Measurements from ENCODE around the gene HSF4.
A peak's percentile ranks its signal among the peaks of the same experiment; 100 is the strongest.

The HSF4 gene

GRCh38 chr16:67190041-67190440 lies 25.5 kb downstream of the HSF4 start, which contains the start of gene EXOC3L1:
EXOC3L1 (minus strand) TSS chr16:67190136; CDS start chr16:67189676, 460 bp downstream.
- no peak within 1 kb of the TSS for H3K9ac ChIP-seq (ENCODE audit: low read length)
- H3K9me3 ChIP-seq (ENCODE audit: control insufficient read depth, low read length) = no peaks in the 10 kb centered on the region
- H3K4me1 ChIP-seq (ENCODE audit: control insufficient read depth, insufficient read depth, low read length) = peaks cover 24% of the 10 kb centered on the region
- H3K27me3 ChIP-seq (replicated peaks; ENCODE audit: control insufficient read depth, insufficient read depth, low read length) = no peaks in the 10 kb centered on the region
- peaks cover 15% of the 10 kb centered on the region for H3K36me3 ChIP-seq (ENCODE audit: control insufficient read depth, insufficient read depth, low read length, severe bottlenecking)
- no peak within 1 kb of the TSS for H3K4me3 ChIP-seq (ENCODE audit: low read length)
- no peak for DNase-seq (ENCODE audit: low read depth)

GRCh38 chr16:67190448-67191399 lies 26.2 kb downstream of the HSF4 start:
- Histone ChIP-seq H3K9me3 (ENCODE audit: control insufficient read depth, low read length) (no peaks in the 10 kb centered on the region), H3K4me1 (ENCODE audit: control insufficient read depth, insufficient read depth, low read length) (peaks cover 19% of the 10 kb centered on the region), H3K9ac (ENCODE audit: low read length) (no peak overlapping the region), H3K4me3 (ENCODE audit: low read length) (no peak overlapping the region), H3K36me3 (ENCODE audit: control insufficient read depth, insufficient read depth, low read length, severe bottlenecking) (peaks cover 21% of the 10 kb centered on the region), H3K27me3 (replicated peaks; ENCODE audit: control insufficient read depth, insufficient read depth, low read length) (no peaks in the 10 kb centered on the region)
- no peak for DNase-seq (ENCODE audit: low read depth)

- no peaks in the 10 kb centered on the region for H3K9me3 ChIP-seq (ENCODE audit: control insufficient read depth, low read length)
- H3K27me3 ChIP-seq (replicated peaks; ENCODE audit: control insufficient read depth, insufficient read depth, low read length) = no peaks in the 10 kb centered on the region
- no peak for DNase-seq (ENCODE audit: low read depth)
- H3K4me1 ChIP-seq (ENCODE audit: control insufficient read depth, insufficient read depth, low read length) = peaks cover 17% of the 10 kb centered on the region
- H3K36me3 ChIP-seq (ENCODE audit: control insufficient read depth, insufficient read depth, low read length, severe bottlenecking) = peaks cover 29% of the 10 kb centered on the region
- H3K4me3 ChIP-seq (ENCODE audit: low read length) = peak overlapping the region; percentile 98
- H3K9ac ChIP-seq (ENCODE audit: low read length) = peak overlapping the region; percentile 99
These were observed 27.0 kb downstream of the HSF4 start for GRCh38 chr16:67191411-67191994.

GRCh38 chr16:67191995-67192681 lies 27.6 kb downstream of the HSF4 start, which contains the start of gene E2F4:
E2F4 (plus strand) TSS chr16:67192155; CDS start chr16:67192228, 73 bp downstream.
- peaks cover 17% of the 10 kb centered on the region for H3K4me1 ChIP-seq (ENCODE audit: control insufficient read depth, insufficient read depth, low read length)

GRCh38 chr16:67192781-67193361 lies 28.3 kb downstream of the HSF4 start:
- Histone ChIP-seq H3K27me3 (replicated peaks; ENCODE audit: control insufficient read depth, insufficient read depth, low read length) (no peaks in the 10 kb centered on the region), H3K9ac (ENCODE audit: low read length) (peak overlapping the region; percentile 99), H3K36me3 (ENCODE audit: control insufficient read depth, insufficient read depth, low read length, severe bottlenecking) (peaks cover 43% of the 10 kb centered on the region), H3K4me3 (ENCODE audit: low read length) (peak overlapping the region; percentile 98), H3K4me1 (ENCODE audit: control insufficient read depth, insufficient read depth, low read length) (peaks cover 21% of the 10 kb centered on the region), H3K9me3 (ENCODE audit: control insufficient read depth, low read length) (no peaks in the 10 kb centered on the region)
- DNase-seq (ENCODE audit: low read depth) = no peak

More at GRCh38 chr16:67191995-67192681, 27.6 kb downstream of the HSF4 start, which contains the start of gene E2F4:
- peaks cover 36% of the 10 kb centered on the region for H3K36me3 ChIP-seq (ENCODE audit: control insufficient read depth, insufficient read depth, low read length, severe bottlenecking)
- H3K9me3 ChIP-seq (ENCODE audit: control insufficient read depth, low read length) = no peaks in the 10 kb centered on the region
- peak; percentile 98 for DNase-seq (ENCODE audit: low read depth)
- peak within 1 kb of the TSS; percentile 98 for H3K4me3 ChIP-seq (ENCODE audit: low read length)
- no peaks in the 10 kb centered on the region for H3K27me3 ChIP-seq (replicated peaks; ENCODE audit: control insufficient read depth, insufficient read depth, low read length)
- peak within 1 kb of the TSS; percentile 99 for H3K9ac ChIP-seq (ENCODE audit: low read length)

- DNase-seq (ENCODE audit: low read depth) = no peak
- peaks cover 46% of the 10 kb centered on the region for H3K36me3 ChIP-seq (ENCODE audit: control insufficient read depth, insufficient read depth, low read length, severe bottlenecking)
- no peaks in the 10 kb centered on the region for H3K27me3 ChIP-seq (replicated peaks; ENCODE audit: control insufficient read depth, insufficient read depth, low read length)
- peak overlapping the region; percentile 99 for H3K9ac ChIP-seq (ENCODE audit: low read length)
- H3K4me3 ChIP-seq (ENCODE audit: low read length) = peak overlapping the region; percentile 98
- H3K9me3 ChIP-seq (ENCODE audit: control insufficient read depth, low read length) = no peaks in the 10 kb centered on the region
- peaks cover 23% of the 10 kb centered on the region for H3K4me1 ChIP-seq (ENCODE audit: control insufficient read depth, insufficient read depth, low read length)
These were observed 29.0 kb downstream of the HSF4 start for GRCh38 chr16:67193536-67193935.

GRCh38 chr16:67194260-67194659 lies 29.7 kb downstream of the HSF4 start:
- H3K9ac ChIP-seq (ENCODE audit: low read length) = peak overlapping the region; percentile 99
- no peak for DNase-seq (ENCODE audit: low read depth)
- H3K4me1 ChIP-seq (ENCODE audit: control insufficient read depth, insufficient read depth, low read length) = peaks cover 24% of the 10 kb centered on the region
- H3K9me3 ChIP-seq (ENCODE audit: control insufficient read depth, low read length) = no peaks in the 10 kb centered on the region
- H3K27me3 ChIP-seq (replicated peaks; ENCODE audit: control insufficient read depth, insufficient read depth, low read length) = no peaks in the 10 kb centered on the region
- H3K36me3 ChIP-seq (ENCODE audit: control insufficient read depth, insufficient read depth, low read length, severe bottlenecking) = peaks cover 46% of the 10 kb centered on the region
- no peak overlapping the region for H3K4me3 ChIP-seq (ENCODE audit: low read length)

GRCh38 chr16:67195676-67196075 lies 31.1 kb downstream of the HSF4 start:
- H3K36me3 ChIP-seq (ENCODE audit: control insufficient read depth, insufficient read depth, low read length, severe bottlenecking) = peaks cover 46% of the 10 kb centered on the region
- H3K9ac ChIP-seq (ENCODE audit: low read length) = no peak overlapping the region
- DNase-seq (ENCODE audit: low read depth) = no peak
- no peak overlapping the region for H3K4me3 ChIP-seq (ENCODE audit: low read length)
- H3K9me3 ChIP-seq (ENCODE audit: control insufficient read depth, low read length) = no peaks in the 10 kb centered on the region
- no peaks in the 10 kb centered on the region for H3K27me3 ChIP-seq (replicated peaks; ENCODE audit: control insufficient read depth, insufficient read depth, low read length)
- peaks cover 24% of the 10 kb centered on the region for H3K4me1 ChIP-seq (ENCODE audit: control insufficient read depth, insufficient read depth, low read length)

- Histone ChIP-seq H3K9ac (ENCODE audit: low read length) (no peak overlapping the region), H3K4me3 (ENCODE audit: low read length) (no peak overlapping the region), H3K4me1 (ENCODE audit: control insufficient read depth, insufficient read depth, low read length) (peaks cover 24% of the 10 kb centered on the region), H3K36me3 (ENCODE audit: control insufficient read depth, insufficient read depth, low read length, severe bottlenecking) (peaks cover 50% of the 10 kb centered on the region), H3K9me3 (ENCODE audit: control insufficient read depth, low read length) (no peaks in the 10 kb centered on the region), H3K27me3 (replicated peaks; ENCODE audit: control insufficient read depth, insufficient read depth, low read length) (no peaks in the 10 kb centered on the region)
- DNase-seq (ENCODE audit: low read depth) = no peak
These were observed 32.3 kb downstream of the HSF4 start for GRCh38 chr16:67196881-67197280.

- H3K4me1 ChIP-seq (ENCODE audit: control insufficient read depth, insufficient read depth, low read length) = peaks cover 23% of the 10 kb centered on the region
- H3K27me3 ChIP-seq (replicated peaks; ENCODE audit: control insufficient read depth, insufficient read depth, low read length) = no peaks in the 10 kb centered on the region
- DNase-seq (ENCODE audit: low read depth) = no peak
- peaks cover 50% of the 10 kb centered on the region for H3K36me3 ChIP-seq (ENCODE audit: control insufficient read depth, insufficient read depth, low read length, severe bottlenecking)
- no peaks in the 10 kb centered on the region for H3K9me3 ChIP-seq (ENCODE audit: control insufficient read depth, low read length)
- peak overlapping the region; percentile 0 for H3K9ac ChIP-seq (ENCODE audit: low read length)
- H3K4me3 ChIP-seq (ENCODE audit: low read length) = no peak overlapping the region
These were observed 33.2 kb downstream of the HSF4 start for GRCh38 chr16:67197704-67198103.

All from adipocyte (in vitro differentiated cells).